Measurements from ENCODE around the gene RGS1. TPM values are rescaled to one million over a fixed set of nuclear protein-coding genes. Genes with fewer than 3 reads are reported as not detected.

RGS1 gene
- total and polyA plus RNA-seq, 9 of the 15 experiments (the other 6 are each of a cell fraction or from before 2014, with no cell fraction given): not detected

- no peaks in the 10 kb centered on the region for H3K9me1 ChIP-seq (ENCODE audit: control insufficient read depth, insufficient read depth, low read length)
- no peak overlapping the region for H3K9ac ChIP-seq (ENCODE audit: insufficient read depth in 1 of 2, low read depth in 2 of 2, low read length in 2 of 2)
- no peaks in the 10 kb centered on the region for H3K36me3 ChIP-seq (ENCODE audit: control insufficient read depth, insufficient read depth, low read length)
- no peaks in the 10 kb centered on the region for H3K27me3 ChIP-seq (ENCODE audit: control insufficient read depth in 2 of 2, insufficient read depth in 2 of 2, low read length in 2 of 2)
- no peaks in the 10 kb centered on the region for H4K20me1 ChIP-seq (replicated peaks; ENCODE audit: control insufficient read depth, insufficient read depth, low read length)
- in situ Hi-C loops (cut with MboI) (no loop called here), intact Hi-C loops (cut with micrococcal nuclease) (no loop called here)
- H3K27ac ChIP-seq (ENCODE audit: extremely low read depth, low read depth, low read length): no peak overlapping the region
- no peak overlapping the region for H2AFZ ChIP-seq (ENCODE audit: low read depth, low read length)
- FAIRE-seq (no peak), DNase-seq (ENCODE audit: extremely low read depth in 1 of 4, low spot score in 3 of 4) (no peak), ATAC-seq (no peak)
- no peak overlapping the region for H3K4me2 ChIP-seq (ENCODE audit: insufficient read depth, low read length)
- no TSS peak for BruUV-seq (replicated peaks)
- no peak overlapping the region for H3K4me3 ChIP-seq
- H3K9me3 ChIP-seq (replicated peaks; ENCODE audit: control insufficient read depth, insufficient read depth, low read depth, low read length): no peaks in the 10 kb centered on the region
- CTCF ChIA-PET (ENCODE audit: low intra/inter-chr PET ratio): no interaction called here
- H3K4me1 ChIP-seq (replicated peaks in 1 of 2; ENCODE audit: control insufficient read depth in 2 of 2, insufficient read depth in 2 of 2, low read length in 2 of 2): no peaks in the 10 kb centered on the region
- POLR2A ChIA-PET: no interaction called here
- TF ChIP-seq TFE3 (CRISPR knock-in tag; IDR thresholded peaks at IDR 0.05): peak; percentile 55
- TF ChIP-seq, protein P1, sequence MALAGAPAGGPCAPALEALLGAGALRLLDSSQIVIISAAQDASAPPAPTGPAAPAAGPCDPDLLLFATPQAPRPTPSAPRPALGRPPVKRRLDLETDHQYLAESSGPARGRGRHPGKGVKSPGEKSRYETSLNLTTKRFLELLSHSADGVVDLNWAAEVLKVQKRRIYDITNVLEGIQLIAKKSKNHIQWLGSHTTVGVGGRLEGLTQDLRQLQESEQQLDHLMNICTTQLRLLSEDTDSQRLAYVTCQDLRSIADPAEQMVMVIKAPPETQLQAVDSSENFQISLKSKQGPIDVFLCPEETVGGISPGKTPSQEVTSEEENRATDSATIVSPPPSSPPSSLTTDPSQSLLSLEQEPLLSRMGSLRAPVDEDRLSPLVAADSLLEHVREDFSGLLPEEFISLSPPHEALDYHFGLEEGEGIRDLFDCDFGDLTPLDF (CRISPR knock-in tag; IDR thresholded peaks at IDR 0.05): no peak
- no peaks in the 10 kb centered on the region for H3K79me2 ChIP-seq (ENCODE audit: control insufficient read depth, insufficient read depth, low read length)
These were observed 47.6 kb upstream of the RGS1 start for GRCh38 chr1:192527950-192528349.

All from K562 (cell line).